Lung (tissue), 12 donors: ENCODE data around the gene OTULIN. TPM values are rescaled to one million over a fixed set of nuclear protein-coding genes. Genes with fewer than 3 reads are reported as not detected.

Experiments
- ATAC-seq: fragments of 200-7000 bp; cut with Tn5 transposase; one replicate; pipeline ENCODE4 v1.9.1; 2020; ENCODE audit warnings: moderate number of reproducible peaks; ENCODE audit not compliant: insufficient read depth, low FRiP score
- DNase-seq, 3 donors: peaks; one replicate each; pipeline ENCODE4 v3.0.0-alpha.2; 2013 to 2017
- H3K27ac ChIP-seq, 2 donors: one replicate each; pipeline ENCODE4 v1.5.1; 2013; ENCODE audit warnings: mild to moderate bottlenecking in 2 of 2, moderate library complexity in 2 of 2, control low read depth in 1 of 2, inconsistent platforms in 1 of 2, low read depth in 1 of 2, low read length in 1 of 2
- H3K27me3 ChIP-seq, 3 donors: one replicate each; pipeline ENCODE4 v1.5.1; 2013; ENCODE audit warnings: low read length in 2 of 3; ENCODE audit not compliant: control insufficient read depth in 3 of 3, insufficient read depth in 3 of 3
- H3K36me3 ChIP-seq, 4 donors: one replicate each; pipeline ENCODE4 v1.5.1; 2013; ENCODE audit warnings: low read length in 4 of 4, mild to moderate bottlenecking in 1 of 4, moderate library complexity in 1 of 4; ENCODE audit not compliant: control insufficient read depth in 4 of 4, insufficient read depth in 4 of 4
- H3K4me1 ChIP-seq, 5 donors: one replicate each; pipeline ENCODE4 v1.5.1; 2013; ENCODE audit warnings: low read length in 5 of 5, mild to moderate bottlenecking in 2 of 5, moderate library complexity in 1 of 5; ENCODE audit not compliant: control insufficient read depth in 5 of 5, insufficient read depth in 5 of 5
- H3K4me3 ChIP-seq: one replicate; pipeline ENCODE4 v1.5.1; 2013; ENCODE audit warnings: mild to moderate bottlenecking, control low read depth, moderate library complexity
- H3K9ac ChIP-seq, 2 donors: one replicate each; pipeline ENCODE4 v1.5.1; 2013; ENCODE audit warnings: low read length in 2 of 2, control low read depth in 1 of 2; ENCODE audit not compliant: insufficient read depth in 1 of 2
- H3K9me3 ChIP-seq, 4 donors: one replicate each; pipeline ENCODE4 v1.5.1; 2013; ENCODE audit warnings: low read length in 3 of 4, mild to moderate bottlenecking in 1 of 4, moderate library complexity in 1 of 4; ENCODE audit not compliant: control insufficient read depth in 4 of 4, insufficient read depth in 3 of 4
- CTCF ChIP-seq: IDR thresholded peaks from 2 replicates; pipeline ENCODE4 v1.5.1; 2012; ENCODE audit warnings: mild to moderate bottlenecking; ENCODE audit errors: control extremely low read depth, extremely low read depth
- WGBS, 2 donors: extraction: QIAGEN DNeasy Blood & Tissue Kit; methylation state at CpG; one replicate each; pipeline ENCODE4 v1.1.7; 2013; 5-methylcytosine and 5-hydroxymethylcytosine counted together
- polyA plus RNA-seq, 2 donors: library from polyadenylated mRNA; stranded (reverse); fragments of 200-250 nt; gene quantifications; one replicate each; pipeline ENCODE4 v1.2.1, GENCODE V29; 2013
- total RNA-seq, 2 donors: library from RNA; depleted of rRNA in 1 of 2; stranded (reverse); fragments of >200 nt in 1 of 2; gene quantifications; one replicate each; pipeline ENCODE4 v1.2.1, GENCODE V29; 2014 to 2021
- donor health status: control.
- donor health status: control.
- donor health status: Bipolar disorder and iron deficiency.
- donor health status: healthy.
- donor health status: DM: yes; HTN: yes; CAD: no.

OTULIN gene
- total and polyA plus RNA-seq, 4 donors = 7.5 to 35.6 (median 21.9) TPM

GRCh38 chr5:14699159-14699558, 34.6 kb downstream of the OTULIN start:
- Histone ChIP-seq H3K4me1 (peaks cover 0 to 11% (median 0%) of the 10 kb centered on the region in 5 donors), H3K27ac (no peak overlapping the region), H3K4me3 (no peak overlapping the region), H3K9me3 (no peaks in the 10 kb centered on the region), H3K9ac (no peak overlapping the region), H3K27me3 (no peaks in the 10 kb centered on the region), H3K36me3 (peaks cover 10 to 31% (median 15%) of the 10 kb centered on the region in 4 donors)
- WGBS, 2 donors = 94 to 95% methylated on average over 2 of the region's 2 CpGs
- no peak for DNase-seq
- TF ChIP-seq CTCF = no peak
- no peak for ATAC-seq

- DNase-seq (peak in 1 of 3 donors; percentile 25), ATAC-seq (no peak)
- Histone ChIP-seq H3K27ac (no peak overlapping the region), H3K9ac (no peak overlapping the region), H3K9me3 (no peaks in the 10 kb centered on the region), H3K4me1 (peaks cover 0 to 11% (median 0%) of the 10 kb centered on the region in 5 donors), H3K27me3 (no peaks in the 10 kb centered on the region), H3K36me3 (peaks cover 10 to 31% (median 15%) of the 10 kb centered on the region in 4 donors), H3K4me3 (no peak overlapping the region)
- no peak for TF ChIP-seq CTCF
- 80 to 85% methylated on average over 8 of the region's 8 CpGs for WGBS, 2 donors
Observed at GRCh38 chr5:14699807-14700400, 35.4 kb downstream of the OTULIN start.

- Histone ChIP-seq H3K9me3 (no peaks in the 10 kb centered on the region), H3K9ac (no peak overlapping the region), H3K4me3 (no peak overlapping the region), H3K27me3 (no peaks in the 10 kb centered on the region), H3K4me1 (peaks cover 0 to 8% (median 0%) of the 10 kb centered on the region in 5 donors), H3K27ac (peak overlapping the region in 1 of 2 donors; percentile 30), H3K36me3 (peaks cover 12 to 31% (median 19%) of the 10 kb centered on the region in 4 donors)
- no peak for ATAC-seq
- 69 to 73% methylated on average over 13 of the region's 13 CpGs for WGBS, 2 donors
- DNase-seq = no peak
- no peak for TF ChIP-seq CTCF
Observed at GRCh38 chr5:14700478-14701436, 36.2 kb downstream of the OTULIN start.
